Measurements from ENCODE around the gene TACC2.

Gene TACC2

GRCh38 chr10:122232769-122233168 is 243.8 kb downstream of the TACC2 start:
- no peak for DNase-seq

GRCh38 chr10:122233857-122234348 is 244.9 kb downstream of the TACC2 start:
- DNase-seq = no peak

GRCh38 chr10:122234416-122234815 is 245.5 kb downstream of the TACC2 start:
- DNase-seq = no peak

- DNase-seq = no peak
Measured at GRCh38 chr10:122236690-122237306, 247.8 kb downstream of the TACC2 start.

GRCh38 chr10:122237331-122237990 is 248.5 kb downstream of the TACC2 start:
- no peak for DNase-seq

GRCh38 chr10:122239578-122240257 is 250.8 kb downstream of the TACC2 start:
- no peak for DNase-seq

GRCh38 chr10:122240401-122240800 is 251.4 kb downstream of the TACC2 start:
- no peak for DNase-seq

GRCh38 chr10:122241836-122242235 is 252.9 kb downstream of the TACC2 start:
- DNase-seq = no peak

- DNase-seq = no peak
Measured at GRCh38 chr10:122243550-122243949, 254.6 kb downstream of the TACC2 start.

GRCh38 chr10:122244001-122244975 is 255.3 kb downstream of the TACC2 start:
- no peak for DNase-seq

- DNase-seq = no peak
Measured at GRCh38 chr10:122245136-122245535, 256.2 kb downstream of the TACC2 start.

GRCh38 chr10:122245897-122246296 is 256.9 kb downstream of the TACC2 start:
- DNase-seq = no peak

- no peak for DNase-seq
Measured at GRCh38 chr10:122246830-122247520, 258.0 kb downstream of the TACC2 start.

GRCh38 chr10:122248356-122249302 is 259.7 kb downstream of the TACC2 start:
- no peak for DNase-seq

GRCh38 chr10:122249303-122249850 is 260.4 kb downstream of the TACC2 start:
- no peak for DNase-seq

- DNase-seq = no peak
Measured at GRCh38 chr10:122249991-122250750, 261.2 kb downstream of the TACC2 start.

GRCh38 chr10:122251459-122252255 is 262.7 kb downstream of the TACC2 start:
- DNase-seq = no peak

- no peak for DNase-seq
Measured at GRCh38 chr10:122252805-122253204, 263.8 kb downstream of the TACC2 start.

- no peak for DNase-seq
Measured at GRCh38 chr10:122253605-122254004, 264.6 kb downstream of the TACC2 start.
